MM.1S (cell line): ENCODE data around the gene ZFP91.

Experiments used
- DNase-seq: peaks from one replicate; pipeline ENCODE4 v3.0.0-alpha.2; 2015
- H2AFZ ChIP-seq: fragments of 300-600 bp; sonication (generic); 2 replicates; pipeline ENCODE4 v1.6.0; 2016; ENCODE audit warnings: antibody characterized with exemption, low read length
- H3F3A ChIP-seq: fragments of 300-600 bp; sonication (generic); 2 replicates; pipeline ENCODE4 v1.6.1; 2016; ENCODE audit warnings: mild to moderate bottlenecking, antibody characterized with exemption, low read length, moderate library complexity, mixed read lengths; ENCODE audit not compliant: insufficient read depth
- H3K27ac ChIP-seq: fragments of 300-600 bp; sonication (generic); 2 replicates; pipeline ENCODE4 v1.5.1; 2016; ENCODE audit warnings: mild to moderate bottlenecking, low read length
- H3K27me3 ChIP-seq: fragments of 300-600 bp; sonication (generic); replicated peaks from 2 replicates; pipeline ENCODE4 v1.6.0; 2016; ENCODE audit warnings: low read length; ENCODE audit not compliant: insufficient read depth
- H3K36me3 ChIP-seq: fragments of 300-600 bp; sonication (generic); replicated peaks from 2 replicates; pipeline ENCODE4 v1.6.1; 2016; ENCODE audit warnings: mild to moderate bottlenecking, low read length, mixed read lengths; ENCODE audit not compliant: insufficient read depth
- H3K4me1 ChIP-seq: fragments of 300-600 bp; sonication (generic); 2 replicates; pipeline ENCODE4 v1.6.1; 2016; ENCODE audit warnings: low read length, mixed read lengths
- H3K4me2 ChIP-seq: fragments of 300-600 bp; sonication (generic); 2 replicates; pipeline ENCODE4 v1.6.0; 2016; ENCODE audit warnings: low read depth, low read length
- H3K4me3 ChIP-seq: fragments of 300-600 bp; sonication (generic); 2 replicates; pipeline ENCODE4 v1.5.1; 2016; ENCODE audit warnings: low read length, mixed read lengths
- H3K79me2 ChIP-seq: fragments of 300-600 bp; sonication (generic); 2 replicates; pipeline ENCODE4 v1.6.1; 2016; ENCODE audit warnings: mixed run types, low read length, mixed read lengths
- H3K9ac ChIP-seq: fragments of 300-600 bp; sonication (generic); 2 replicates; pipeline ENCODE4 v1.6.1; 2016; ENCODE audit warnings: low read length, mixed read lengths
- H3K9me2 ChIP-seq: fragments of 300-600 bp; sonication (generic); replicated peaks from 2 replicates; pipeline ENCODE4 v1.6.1; 2016; ENCODE audit warnings: mild to moderate bottlenecking, low read length, mixed read lengths; ENCODE audit not compliant: insufficient read depth
- H3K9me3 ChIP-seq: fragments of 300-600 bp; sonication (generic); replicated peaks from 2 replicates; pipeline ENCODE4 v1.6.1; 2016; ENCODE audit warnings: mild to moderate bottlenecking, low read length, mixed read lengths; ENCODE audit not compliant: insufficient read depth
- H4K20me1 ChIP-seq: fragments of 300-600 bp; sonication (generic); 2 replicates; pipeline ENCODE4 v1.6.1; 2016; ENCODE audit warnings: mild to moderate bottlenecking, low read length, moderate library complexity, mixed read lengths; ENCODE audit not compliant: insufficient read depth
- EZH2 ChIP-seq: fragments of 300-600 bp; sonication (generic); optimal IDR thresholded peaks from 2 replicates; pipeline ENCODE3; 2017; ENCODE audit warnings: low read depth, mild to moderate bottlenecking, antibody characterized with exemption, low read length, mixed read lengths
- EZH2phosphoT487 ChIP-seq: fragments of 300-600 bp; sonication (generic); IDR thresholded peaks from 2 replicates; pipeline ENCODE4 v1.6.1; 2018; ENCODE audit warnings: antibody characterized with exemption, low read length
- TF ChIP-seq, protein P1 (sequence below): fragments of 300-600 bp; sonication (generic); IDR thresholded peaks from 2 replicates; pipeline ENCODE4 v1.5.1; 2016; ENCODE audit warnings: antibody characterized with exemption, low read length, mixed read lengths

Gene ZFP91

DNA sequence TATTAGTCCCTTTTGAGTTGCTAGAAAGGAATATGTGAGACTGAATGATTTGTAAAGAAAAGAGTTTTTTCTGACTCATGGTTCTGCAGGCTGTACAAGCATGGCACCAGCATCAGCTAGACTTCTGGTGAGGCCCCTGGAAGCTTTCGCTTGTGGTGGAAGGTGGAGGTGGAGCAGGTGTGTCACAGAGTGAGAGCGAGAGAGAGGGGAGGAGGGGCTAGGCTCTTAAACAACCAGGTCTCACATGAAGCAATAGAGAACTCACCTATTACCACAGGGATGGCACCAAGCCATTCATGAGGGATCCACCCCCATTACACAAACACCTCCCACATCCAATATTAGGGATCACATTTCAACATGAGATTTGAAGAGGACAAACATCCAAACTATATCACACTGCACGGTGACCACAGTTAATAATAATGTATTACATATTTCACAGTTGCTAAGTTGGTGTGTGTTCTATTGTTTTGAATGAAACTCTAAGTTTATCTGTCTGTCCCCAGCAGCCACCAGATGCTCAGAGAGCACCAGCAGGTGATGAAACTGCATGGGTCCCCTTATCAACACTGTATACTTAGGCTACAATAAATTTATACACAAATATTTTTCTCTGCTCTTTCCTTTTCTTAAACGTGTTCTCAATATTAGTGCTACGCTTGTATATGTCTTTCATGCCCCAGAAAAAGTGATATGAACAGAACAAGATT is 14.1 kb downstream of the ZFP91 start:
- Histone ChIP-seq H3F3A (peaks cover 5% of the 10 kb centered on the region; the same call in 1 of the 2 replicates), H3K27me3 (no peaks in the 10 kb centered on the region), H3K9me3 (no peaks in the 10 kb centered on the region), H3K79me2 (peaks cover 99% of the 10 kb centered on the region), H3K4me3 (no peak overlapping the region), H2AFZ (no peak overlapping the region), H4K20me1 (peaks cover 4% of the 10 kb centered on the region), H3K27ac (peak overlapping the region; percentile 15; the same call in 1 of the 2 replicates), H3K9me2 (no peaks in the 10 kb centered on the region), H3K36me3 (no peaks in the 10 kb centered on the region; the same call in 1 of the 2 replicates), H3K4me1 (peaks cover 13% of the 10 kb centered on the region), H3K9ac (no peak overlapping the region), H3K4me2 (no peak overlapping the region)
- peak; percentile 28 for DNase-seq
- TF ChIP-seq EZH2 (no peak), EZH2phosphoT487 (no peak)
- TF ChIP-seq, protein P1, sequence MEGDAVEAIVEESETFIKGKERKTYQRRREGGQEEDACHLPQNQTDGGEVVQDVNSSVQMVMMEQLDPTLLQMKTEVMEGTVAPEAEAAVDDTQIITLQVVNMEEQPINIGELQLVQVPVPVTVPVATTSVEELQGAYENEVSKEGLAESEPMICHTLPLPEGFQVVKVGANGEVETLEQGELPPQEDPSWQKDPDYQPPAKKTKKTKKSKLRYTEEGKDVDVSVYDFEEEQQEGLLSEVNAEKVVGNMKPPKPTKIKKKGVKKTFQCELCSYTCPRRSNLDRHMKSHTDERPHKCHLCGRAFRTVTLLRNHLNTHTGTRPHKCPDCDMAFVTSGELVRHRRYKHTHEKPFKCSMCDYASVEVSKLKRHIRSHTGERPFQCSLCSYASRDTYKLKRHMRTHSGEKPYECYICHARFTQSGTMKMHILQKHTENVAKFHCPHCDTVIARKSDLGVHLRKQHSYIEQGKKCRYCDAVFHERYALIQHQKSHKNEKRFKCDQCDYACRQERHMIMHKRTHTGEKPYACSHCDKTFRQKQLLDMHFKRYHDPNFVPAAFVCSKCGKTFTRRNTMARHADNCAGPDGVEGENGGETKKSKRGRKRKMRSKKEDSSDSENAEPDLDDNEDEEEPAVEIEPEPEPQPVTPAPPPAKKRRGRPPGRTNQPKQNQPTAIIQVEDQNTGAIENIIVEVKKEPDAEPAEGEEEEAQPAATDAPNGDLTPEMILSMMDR: no peak

DNA sequence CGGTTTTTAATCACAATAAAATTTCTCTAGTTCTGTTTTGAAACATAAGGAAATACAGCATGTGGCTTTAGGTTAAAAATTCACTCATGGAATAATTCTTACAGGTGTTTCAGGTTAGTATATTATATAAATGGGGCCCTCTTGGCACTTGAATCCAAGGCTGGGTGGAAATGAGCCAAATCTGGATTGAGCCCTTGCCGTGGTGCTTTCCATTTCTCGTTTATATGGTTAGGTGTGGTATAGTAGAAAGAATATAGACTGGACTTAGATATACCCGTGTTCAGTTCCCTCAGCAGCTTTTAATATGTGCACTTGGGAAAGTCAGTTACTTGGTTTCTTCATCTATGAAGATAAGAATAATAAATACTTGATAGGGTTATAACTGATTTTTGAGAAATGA is 16.0 kb downstream of the ZFP91 start:
- Histone ChIP-seq H3K9me2 (no peaks in the 10 kb centered on the region), H3K27ac (no peak overlapping the region), H3K4me3 (no peak overlapping the region), H3K27me3 (no peaks in the 10 kb centered on the region), H3K9ac (no peak overlapping the region), H3K36me3 (no peaks in the 10 kb centered on the region; the same call in 1 of the 2 replicates), H4K20me1 (peaks cover 6% of the 10 kb centered on the region), H3K4me1 (peaks cover 13% of the 10 kb centered on the region), H3K9me3 (no peaks in the 10 kb centered on the region), H3K79me2 (peaks cover 100% of the 10 kb centered on the region), H2AFZ (no peak overlapping the region), H3K4me2 (no peak overlapping the region), H3F3A (peaks cover 5% of the 10 kb centered on the region; the same call in 1 of the 2 replicates)
- no peak for TF ChIP-seq EZH2phosphoT487
- TF ChIP-seq, protein P1: no peak
- no peak for DNase-seq

DNA sequence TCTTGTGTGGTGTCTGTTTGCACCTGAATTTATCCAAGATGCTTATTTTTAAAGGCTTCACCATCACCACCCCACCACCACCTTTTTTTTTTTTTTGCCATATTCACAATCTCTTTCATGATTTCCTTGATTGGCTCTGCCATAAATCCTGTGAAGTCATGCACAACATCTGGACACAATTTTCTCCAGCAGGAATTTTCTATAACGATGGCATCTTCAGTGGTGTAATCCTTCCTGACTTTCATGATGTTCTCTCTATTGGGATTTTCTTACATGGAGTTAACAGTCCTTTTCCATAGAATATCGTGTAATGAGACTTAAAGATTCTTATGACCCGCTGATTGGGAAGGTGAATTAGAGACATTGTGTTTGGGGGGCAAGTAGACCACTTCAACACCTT is 17.8 kb downstream of the ZFP91 start:
- Histone ChIP-seq H4K20me1 (peaks cover 17% of the 10 kb centered on the region), H3K79me2 (peaks cover 100% of the 10 kb centered on the region), H3K4me3 (no peak overlapping the region), H3K9ac (no peak overlapping the region), H3K9me3 (no peaks in the 10 kb centered on the region), H3K9me2 (no peaks in the 10 kb centered on the region), H3F3A (peaks cover 5% of the 10 kb centered on the region; the same call in 1 of the 2 replicates), H3K36me3 (no peaks in the 10 kb centered on the region; the same call in 1 of the 2 replicates), H3K4me2 (no peak overlapping the region), H3K27ac (no peak overlapping the region), H3K27me3 (no peaks in the 10 kb centered on the region), H2AFZ (no peak overlapping the region), H3K4me1 (peaks cover 8% of the 10 kb centered on the region)
- TF ChIP-seq, protein P1: no peak
- TF ChIP-seq EZH2phosphoT487: no peak
- TF ChIP-seq EZH2: no peak
- no peak for DNase-seq
